ENCODE results near the gene YARS1.
"Not testable (repeated sequence)": the region's sequence is repeated elsewhere in the genome, so short reads cannot be mapped to it uniquely, and the experiment has no call there.

The YARS1 gene

GRCh38 chr1:32817815-32818786 lies 943 bp upstream of the YARS1 start:
- no peak for DNase-seq
- ATAC-seq, result peak; percentile 6

GRCh38 chr1:32816676-32817158 lies 441 bp downstream of the YARS1 start:
- ATAC-seq (no peak), DNase-seq (no peak)

GRCh38 chr1:32813941-32814739 lies 3.0 kb downstream of the YARS1 start:
- ATAC-seq (no peak), DNase-seq (no peak)

GRCh38 chr1:32811917-32812316 lies 5.2 kb downstream of the YARS1 start:
- DNase-seq (no peak), ATAC-seq (no peak)

GRCh38 chr1:32811265-32811664 lies 5.9 kb downstream of the YARS1 start:
- no peak for DNase-seq
- no peak for ATAC-seq

- no peak for ATAC-seq
These were observed 6.8 kb downstream of the YARS1 start for GRCh38 chr1:32810358-32810757.

GRCh38 chr1:32808580-32808979 lies 8.6 kb downstream of the YARS1 start:
- DNase-seq (no peak), ATAC-seq (no peak)

More at GRCh38 chr1:32810358-32810757, 6.8 kb downstream of the YARS1 start:
- no peak for DNase-seq

- no peak for DNase-seq
- no peak for ATAC-seq
These were observed 10.1 kb downstream of the YARS1 start for GRCh38 chr1:32806910-32807523.

GRCh38 chr1:32806290-32806689 lies 10.9 kb downstream of the YARS1 start:
- no peak for DNase-seq
- no peak for ATAC-seq

- not testable (repeated sequence) for ATAC-seq, DNase-seq
These were observed 12.7 kb downstream of the YARS1 start for GRCh38 chr1:32804460-32804859.

- peak; percentile 74 for ATAC-seq
- peak; percentile 27 for DNase-seq
These were observed 16.0 kb downstream of the YARS1 start for GRCh38 chr1:32801096-32801715.

GRCh38 chr1:32798679-32799416 lies 18.3 kb downstream of the YARS1 start:
- DNase-seq, result peak; percentile 13
- peak; percentile 90 for ATAC-seq

GRCh38 chr1:32798191-32798590 lies 19.0 kb downstream of the YARS1 start:
- no peak for DNase-seq
- no peak for ATAC-seq

GRCh38 chr1:32797456-32797855 lies 19.7 kb downstream of the YARS1 start:
- DNase-seq, result no peak

GRCh38 chr1:32795763-32796162 lies 21.4 kb downstream of the YARS1 start:
- DNase-seq, ATAC-seq: not testable (repeated sequence)

More at GRCh38 chr1:32797456-32797855, 19.7 kb downstream of the YARS1 start:
- no peak for ATAC-seq

GRCh38 chr1:32791881-32792280 lies 25.3 kb downstream of the YARS1 start:
- DNase-seq, result no peak
- no peak for ATAC-seq

GRCh38 chr1:32789356-32789755 lies 27.8 kb downstream of the YARS1 start:
- peak; percentile 52 for ATAC-seq
- not testable (repeated sequence) for DNase-seq

GRCh38 chr1:32786856-32787255 lies 30.3 kb downstream of the YARS1 start:
- DNase-seq, result no peak
- ATAC-seq, result no peak

GRCh38 chr1:32784817-32785216 lies 32.3 kb downstream of the YARS1 start:
- DNase-seq (no peak), ATAC-seq (no peak)

- no peak for DNase-seq
- ATAC-seq, result no peak
These were observed 33.3 kb downstream of the YARS1 start for GRCh38 chr1:32783851-32784250.

GRCh38 chr1:32782086-32782485 lies 35.1 kb downstream of the YARS1 start:
- DNase-seq (no peak), ATAC-seq (no peak)
